ENCODE data around the gene CDS2.

CDS2 gene

DNA sequence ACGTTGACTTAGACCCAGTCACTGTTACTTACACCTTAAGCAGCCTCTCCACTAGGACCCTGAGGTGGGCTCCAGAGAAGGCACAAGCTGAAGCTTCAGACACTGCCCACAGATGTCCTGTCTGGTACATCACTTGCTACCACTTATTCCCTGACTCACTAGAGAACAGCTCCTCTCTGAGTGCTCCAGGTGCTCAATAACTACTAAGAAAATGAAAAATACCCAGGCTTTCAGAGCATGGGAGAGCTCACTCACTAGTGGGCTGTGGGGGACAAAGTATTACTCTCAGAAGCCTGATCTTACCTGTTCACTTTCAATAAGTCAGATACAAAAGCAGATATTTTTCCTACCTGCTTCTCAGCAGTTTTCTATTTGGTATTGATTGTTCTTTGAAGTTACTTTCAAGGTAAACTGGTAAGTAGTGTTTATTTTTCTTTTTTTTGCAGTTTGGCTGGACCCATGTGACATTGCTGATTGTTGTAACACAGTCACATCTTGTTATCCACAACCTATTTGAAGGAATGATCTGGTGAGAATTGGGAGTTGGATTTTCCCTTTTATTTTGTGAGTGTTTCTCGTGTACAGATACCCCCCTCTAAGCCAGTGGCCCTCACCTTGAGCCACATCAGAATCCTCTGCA lies 55.9 kb downstream of the CDS2 start:
- DNase-seq, result no peak

DNA sequence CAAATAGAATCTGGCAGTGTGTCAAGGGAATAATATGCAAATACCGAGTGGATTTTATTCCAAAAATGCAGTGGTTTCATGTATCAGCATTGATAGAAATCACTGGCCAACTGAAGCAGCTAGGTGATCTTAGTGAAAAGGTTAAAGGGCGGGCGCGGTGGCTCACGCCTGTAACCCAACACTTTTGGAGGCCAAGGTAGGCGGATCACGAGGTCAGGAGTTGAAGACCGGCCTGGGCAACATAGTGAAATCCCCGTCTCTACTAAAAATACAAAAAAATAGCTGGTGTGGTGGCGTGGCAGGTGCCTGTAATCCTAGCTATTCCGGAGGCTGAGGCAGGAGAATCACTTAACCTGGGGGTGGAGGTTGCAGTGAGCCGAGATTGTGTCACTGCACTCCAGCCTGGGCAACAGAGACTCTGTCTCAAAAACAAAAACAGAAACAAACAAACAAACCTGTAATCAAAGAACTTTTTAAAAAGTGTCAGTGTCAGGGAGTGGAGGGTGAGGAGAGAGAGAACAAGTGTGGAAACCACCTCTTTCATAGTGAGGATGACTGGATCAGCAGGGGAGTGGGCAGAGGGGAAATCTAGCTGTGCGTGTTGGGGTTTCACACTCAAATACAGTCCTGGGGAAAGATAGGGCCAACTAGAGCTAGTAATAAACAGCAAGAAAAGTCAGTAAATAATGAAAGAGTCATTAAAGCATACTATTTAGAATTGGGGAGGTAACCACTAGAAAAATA lies 57.1 kb downstream of the CDS2 start:
- no peak for DNase-seq

DNA sequence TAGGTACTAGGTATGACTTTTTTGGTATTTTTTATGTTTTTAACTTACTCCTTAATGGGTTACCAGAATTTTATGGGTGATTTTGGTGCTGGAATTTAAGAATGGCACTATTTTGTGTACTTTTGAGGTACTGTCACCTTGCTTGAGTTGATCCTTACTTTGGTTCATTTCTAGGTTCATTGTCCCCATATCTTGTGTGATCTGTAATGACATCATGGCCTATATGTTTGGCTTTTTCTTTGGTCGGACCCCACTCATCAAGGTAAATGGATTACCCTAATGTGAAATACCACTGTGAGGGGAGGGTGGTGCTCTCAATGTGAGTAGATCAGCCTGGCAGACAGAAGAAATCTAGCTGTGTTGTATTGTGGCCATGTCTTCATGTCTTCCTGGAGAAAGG lies 57.9 kb downstream of the CDS2 start:
- no peak for DNase-seq

DNA sequence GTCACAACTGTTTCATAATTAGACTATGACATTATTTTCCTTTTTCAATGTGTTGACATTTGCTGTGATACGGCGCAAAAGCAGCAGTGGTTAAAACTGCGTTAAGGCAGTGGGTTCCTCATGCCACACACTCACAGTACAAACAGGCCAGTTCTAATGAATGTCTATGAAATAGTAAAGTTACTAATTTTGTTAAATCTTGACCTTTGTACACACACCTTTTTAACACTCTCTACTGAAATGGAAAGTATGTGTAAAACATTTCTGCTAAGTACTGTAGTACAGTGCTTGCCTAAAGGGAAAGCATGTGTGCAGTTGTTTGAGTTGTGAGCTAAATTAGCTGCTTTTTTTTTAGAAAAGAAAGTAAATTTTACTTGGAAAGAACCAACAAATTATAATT lies 60.3 kb downstream of the CDS2 start:
- no peak for DNase-seq

DNA sequence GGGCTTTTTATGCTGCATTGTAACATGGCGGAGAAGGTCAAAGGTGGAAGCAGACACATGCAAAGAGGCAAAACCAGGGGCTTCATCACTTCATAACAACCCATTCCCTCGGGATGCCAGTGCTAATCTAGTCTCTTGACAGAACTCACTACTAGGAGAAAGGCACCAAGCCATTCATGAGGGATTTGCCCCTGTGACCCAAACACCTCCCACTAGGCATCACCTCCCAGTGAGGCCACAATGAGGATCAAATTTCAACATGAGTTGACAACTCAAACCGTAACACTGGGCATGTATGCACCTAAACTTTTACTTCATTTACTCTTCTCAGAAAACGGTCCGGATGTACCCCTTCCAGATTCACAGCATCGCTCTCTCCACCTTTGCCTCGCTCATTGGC lies 61.9 kb downstream of the CDS2 start:
- DNase-seq, result no peak

DNA sequence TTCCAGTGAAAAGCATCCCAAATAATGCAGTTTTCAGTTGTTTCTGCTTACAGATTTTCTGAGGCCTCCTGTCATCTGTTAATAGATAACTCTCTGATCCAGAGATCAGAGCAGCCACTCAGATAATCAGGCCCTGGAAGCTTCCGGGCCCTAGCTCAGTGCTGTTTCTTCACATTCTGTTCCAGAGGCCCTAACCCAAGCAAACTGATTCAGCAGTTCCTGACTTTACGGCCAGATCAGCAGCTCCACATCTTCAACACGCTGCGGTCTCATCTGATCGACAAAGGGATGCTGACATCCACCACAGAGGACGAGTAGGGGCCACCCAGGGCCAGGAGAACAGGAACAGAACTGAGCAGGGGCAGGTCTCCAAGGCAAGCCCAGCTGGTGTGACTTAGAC lies 63.1 kb downstream of the CDS2 start:
- DNase-seq, result no peak

DNA sequence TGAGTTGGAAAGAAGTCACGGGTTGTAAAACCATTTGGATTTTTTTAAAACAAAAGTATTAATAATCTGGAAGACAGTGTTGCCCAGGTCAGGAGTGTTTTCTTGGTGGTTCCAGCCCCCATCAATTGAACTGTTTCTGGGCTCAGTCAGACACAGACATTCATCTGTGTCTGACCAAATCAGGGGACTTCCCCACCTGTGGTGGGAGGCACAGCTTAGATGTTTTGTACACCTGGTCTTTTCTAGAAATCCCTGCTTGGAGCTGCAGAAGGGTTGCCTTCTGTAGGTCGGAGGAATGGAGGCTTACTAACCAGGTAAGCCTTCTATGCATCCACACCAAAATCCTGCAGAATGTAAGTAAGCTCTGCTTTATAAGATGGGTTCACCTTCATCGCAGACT lies 63.6 kb downstream of the CDS2 start:
- no peak for DNase-seq

DNA sequence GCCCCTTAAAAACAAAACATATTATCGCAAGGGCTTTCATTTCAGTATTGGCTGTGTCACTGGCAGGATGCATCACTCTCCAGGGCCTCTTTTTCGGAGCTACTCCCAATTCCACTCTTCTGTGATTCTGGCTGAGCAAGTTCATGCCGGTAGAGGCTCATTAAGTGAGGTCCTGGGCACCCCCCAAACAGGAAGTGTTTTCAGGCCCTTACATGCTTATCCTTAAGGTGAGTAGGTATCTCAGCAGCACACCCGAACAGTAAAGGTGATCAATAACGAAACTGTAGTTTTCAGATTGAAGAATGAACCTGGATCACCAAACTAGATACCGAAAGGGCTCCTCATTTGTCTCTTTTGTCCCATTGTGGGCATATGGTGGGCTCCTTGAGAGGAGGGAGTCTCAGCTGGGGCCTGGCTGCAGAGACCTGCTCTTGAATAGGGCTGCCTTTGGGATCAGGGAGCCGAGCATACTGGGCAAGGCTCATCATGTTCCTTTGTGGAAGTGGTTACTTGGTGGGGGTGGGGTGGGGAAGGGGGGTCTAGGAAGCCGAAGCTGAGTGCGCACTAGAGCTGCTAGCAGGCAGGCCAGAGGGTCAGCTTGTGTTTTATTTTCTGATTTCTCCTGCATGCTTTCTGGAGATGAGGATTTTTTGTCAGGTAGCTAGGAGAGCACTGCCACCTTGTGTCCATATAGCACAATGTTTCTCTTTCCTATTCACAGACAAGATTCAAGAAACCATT lies 65.2 kb downstream of the CDS2 start:
- peak; percentile 65 for DNase-seq

DNA sequence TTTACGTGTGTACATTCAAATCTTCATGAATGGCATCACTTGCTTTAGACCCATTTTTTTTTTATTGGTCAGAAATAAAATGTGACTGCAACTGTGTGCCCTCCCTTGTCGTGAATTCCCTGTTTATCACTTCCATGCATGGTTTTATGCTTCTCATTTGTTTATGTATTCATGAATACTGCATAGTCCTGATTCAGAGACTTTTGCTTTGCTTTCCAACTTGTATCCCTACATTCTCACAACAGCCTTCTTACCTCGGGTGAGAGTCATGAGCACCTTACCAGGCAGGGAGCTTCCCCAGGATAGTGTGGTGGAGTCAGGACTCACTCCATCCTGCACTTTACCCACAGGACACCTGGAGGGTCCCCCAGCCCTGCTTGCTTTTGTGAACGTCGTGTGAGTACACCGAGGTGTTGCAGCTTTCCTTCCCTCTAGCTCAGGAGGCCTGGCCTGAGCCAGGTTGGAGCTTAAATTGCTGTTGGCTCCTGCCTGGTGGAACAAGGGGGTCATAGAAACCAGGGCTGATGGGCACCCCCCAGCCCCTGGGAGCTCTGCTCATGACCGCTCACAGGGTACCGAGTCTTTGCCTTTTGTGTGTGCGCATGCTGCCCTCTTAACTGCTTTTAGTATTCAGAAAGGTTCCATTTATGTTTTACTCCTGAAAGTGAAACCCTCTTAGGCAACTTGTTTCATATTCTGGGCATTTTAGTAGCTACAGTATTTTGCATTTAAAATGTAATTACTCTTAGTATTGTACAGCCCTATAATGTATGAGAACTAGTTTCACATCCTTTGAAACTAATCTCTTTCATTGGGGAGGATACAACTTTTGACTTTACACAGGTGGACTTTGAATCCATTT lies 66.0 kb downstream of the CDS2 start:
- no peak for DNase-seq

DNA sequence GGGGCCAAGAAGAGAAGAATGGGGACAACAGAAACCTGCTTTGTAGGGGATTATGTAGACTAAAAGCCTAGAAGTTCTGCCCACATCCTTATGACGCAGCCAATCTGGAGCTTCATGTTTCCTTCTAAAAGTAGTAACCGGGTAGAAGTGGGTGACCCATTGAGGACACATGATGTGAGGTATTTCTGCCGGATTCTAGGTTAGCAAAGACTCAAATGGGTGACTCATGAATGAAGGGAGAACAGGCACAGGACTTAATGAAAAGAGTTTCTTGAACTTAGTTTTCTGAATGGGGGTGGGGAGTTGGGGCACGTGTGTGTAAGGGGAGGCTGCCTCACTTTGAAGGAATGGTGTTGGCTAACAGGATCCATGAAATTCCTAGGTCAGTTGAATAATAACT lies 68.8 kb downstream of the CDS2 start:
- no peak for DNase-seq

DNA sequence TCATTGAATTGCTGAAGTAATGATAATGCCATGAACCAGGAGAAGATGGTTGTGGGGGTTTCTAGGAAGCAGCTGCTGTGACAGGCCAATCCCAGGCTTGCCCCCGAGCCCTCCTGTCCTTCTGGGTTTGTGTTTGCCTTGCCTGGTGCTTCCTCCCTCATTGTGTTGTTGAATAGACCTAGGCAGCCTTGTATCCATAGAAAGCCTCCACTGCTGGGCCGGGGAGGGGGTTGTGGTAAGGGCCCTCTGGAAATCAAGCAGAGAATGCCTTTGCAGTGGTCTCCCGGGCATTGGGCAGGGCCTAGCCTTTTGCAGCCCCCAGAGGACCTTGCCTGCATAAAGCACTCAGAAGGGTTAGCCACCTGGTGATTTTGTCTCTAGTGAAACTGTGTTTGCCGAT lies 69.3 kb downstream of the CDS2 start:
- no peak for DNase-seq

DNA sequence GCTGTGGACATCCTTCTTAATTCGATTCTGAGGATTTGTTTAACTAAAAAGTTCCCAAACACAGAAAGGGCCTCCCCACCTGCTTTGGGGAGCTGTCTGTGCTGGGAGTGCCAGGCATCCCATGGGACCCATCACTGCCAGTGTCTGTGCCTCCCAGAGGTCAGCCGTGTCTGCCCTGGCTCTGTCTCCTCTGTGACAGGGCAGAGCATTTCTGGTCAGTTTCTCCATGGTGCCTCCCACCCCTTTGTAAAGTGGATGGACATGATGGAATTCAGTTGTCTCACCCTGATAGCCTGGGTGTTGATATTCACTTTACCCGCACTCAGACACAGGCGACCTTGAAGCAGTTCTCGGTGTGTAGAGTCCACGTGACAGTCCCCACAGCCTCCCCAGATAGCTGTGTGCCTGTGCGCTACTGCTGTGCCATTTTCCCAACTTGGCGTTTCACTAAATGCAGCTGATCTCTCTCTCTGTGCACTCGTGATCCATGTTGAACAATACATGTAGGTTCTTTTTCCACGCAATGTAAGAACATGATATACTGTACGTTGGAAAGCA lies 70.5 kb downstream of the CDS2 start:
- DNase-seq, result no peak

DNA sequence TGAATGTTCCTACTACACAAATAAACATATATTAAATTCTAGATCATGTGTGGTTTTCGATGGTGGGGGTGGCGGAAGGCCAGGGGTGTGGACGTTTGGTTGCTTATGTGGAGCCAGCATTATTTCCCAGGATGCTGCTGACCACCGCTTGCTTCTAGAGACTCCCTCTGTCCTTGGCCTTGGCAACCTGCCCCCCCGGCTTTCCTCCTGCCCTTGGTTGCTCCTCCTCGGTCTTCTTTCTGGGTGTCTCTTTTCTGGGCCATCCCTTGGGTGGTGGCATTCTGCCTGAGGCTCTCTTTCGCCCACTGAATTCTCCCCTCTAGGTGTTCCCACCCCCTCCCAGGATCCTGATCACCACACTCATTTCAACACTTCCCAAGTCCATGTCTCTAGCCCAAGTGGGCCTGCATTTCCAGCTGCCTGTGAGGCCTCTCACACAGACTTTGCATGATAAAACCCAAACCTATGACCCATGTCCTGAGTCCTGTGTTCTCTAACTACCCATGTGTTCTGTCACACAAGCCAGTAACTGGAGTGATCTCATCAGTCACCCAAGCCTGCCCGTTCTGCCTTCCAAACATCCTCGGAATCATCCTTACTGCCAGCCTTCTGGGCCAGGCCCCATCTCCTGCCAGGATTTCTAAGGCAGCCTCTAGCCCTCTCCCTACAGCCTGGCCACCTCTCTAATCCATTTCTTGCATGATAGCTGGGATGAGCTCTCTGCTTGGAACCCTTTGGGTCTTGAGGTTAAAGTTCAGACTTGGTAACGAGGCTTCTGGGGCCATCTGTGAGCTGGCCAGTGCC lies 71.2 kb downstream of the CDS2 start:
- DNase-seq, result no peak

DNA sequence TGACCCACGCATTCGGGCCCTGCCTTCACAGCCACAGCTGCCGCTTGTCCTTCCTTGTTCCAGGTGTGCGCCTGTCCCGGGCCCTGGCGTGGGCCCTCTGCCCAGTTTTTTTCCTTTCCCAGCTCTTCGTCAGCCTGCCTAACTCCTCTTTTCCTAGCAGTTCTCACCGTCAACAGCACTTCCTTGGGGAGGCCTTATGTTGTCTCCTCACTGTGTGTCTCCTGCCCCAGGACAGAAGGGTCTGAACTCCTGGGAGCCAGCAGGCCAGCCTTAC lies 71.8 kb downstream of the CDS2 start:
- no peak for DNase-seq

DNA sequence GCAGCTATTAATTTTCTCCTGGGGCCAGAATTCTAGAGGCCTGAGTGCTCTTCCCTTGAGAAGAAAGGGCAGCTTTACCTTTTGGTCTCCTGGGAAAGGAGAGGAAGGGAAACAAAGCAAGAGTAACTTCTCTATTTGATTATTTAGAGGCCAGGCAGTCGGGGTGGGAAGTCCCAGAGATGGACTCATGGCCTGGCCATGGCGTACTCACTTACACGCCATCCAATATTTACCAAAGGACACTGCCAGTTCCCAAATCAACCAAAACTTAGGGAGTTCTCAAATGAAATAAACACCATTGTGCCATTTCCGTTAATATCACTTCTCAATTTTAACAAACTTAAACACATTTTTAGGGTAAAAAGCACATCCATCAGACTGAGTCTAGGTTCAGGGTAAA lies 76.6 kb downstream of the CDS2 start:
- no peak for DNase-seq

DNA sequence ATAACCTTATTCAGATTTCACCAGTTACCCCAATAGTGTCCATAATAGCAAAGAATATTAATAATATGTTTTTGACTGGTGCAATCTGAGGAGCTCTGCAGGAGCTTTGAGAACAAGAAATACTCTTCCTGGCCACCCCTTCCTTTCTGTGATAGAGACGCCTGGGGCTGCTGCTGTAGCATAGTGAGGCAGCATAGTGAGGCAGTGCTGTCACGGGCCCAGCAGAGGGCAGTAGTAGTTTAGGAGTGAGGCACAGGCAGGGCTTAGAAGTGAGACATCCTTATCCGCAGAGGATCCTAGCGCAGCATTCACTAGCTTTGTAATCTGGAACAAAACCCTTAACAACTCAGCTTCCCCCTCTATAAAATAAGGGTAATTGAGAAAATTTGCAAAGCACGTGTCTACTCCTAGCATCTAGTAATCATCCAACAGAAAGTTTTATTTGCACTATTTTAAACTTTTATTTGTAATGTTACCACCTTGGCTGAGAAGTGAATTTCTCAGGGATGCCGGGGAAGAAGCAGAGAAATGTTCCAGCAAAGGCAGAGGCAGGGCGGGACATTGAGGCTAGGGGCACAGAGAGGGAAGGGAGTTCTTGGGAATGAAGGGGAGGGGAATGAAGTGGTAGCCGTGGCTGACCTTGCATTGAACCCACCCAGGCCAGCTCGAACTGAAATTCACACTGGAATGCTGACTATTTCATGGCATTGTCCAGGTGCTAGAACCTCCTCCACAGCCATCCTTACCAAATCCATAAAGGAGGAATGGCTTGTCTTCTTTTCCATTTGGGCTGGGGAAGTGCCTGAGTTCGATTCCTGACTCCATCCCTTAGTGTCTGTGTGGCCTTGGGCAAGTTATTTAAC lies 78.8 kb downstream of the CDS2 start:
- peak; percentile 78 for DNase-seq

DNA sequence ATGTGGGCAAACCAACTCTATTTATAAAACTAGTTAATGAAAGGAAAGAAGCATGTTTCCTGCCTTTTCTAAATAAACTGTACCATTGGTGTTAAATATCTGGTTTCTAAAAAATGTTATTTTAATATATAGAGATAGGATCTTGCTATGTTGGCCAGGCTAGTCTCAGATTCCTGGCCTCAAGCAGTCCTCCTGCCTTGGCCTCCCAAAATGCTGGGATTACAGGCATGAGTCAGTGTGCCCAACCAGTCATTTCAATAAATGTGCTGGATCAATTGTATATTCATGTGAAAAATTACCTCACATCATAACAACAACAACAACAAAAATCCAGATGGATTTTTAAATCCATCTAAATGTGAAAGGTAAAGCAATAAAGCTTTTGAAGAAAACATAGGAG lies 80.3 kb downstream of the CDS2 start:
- no peak for DNase-seq

DNA sequence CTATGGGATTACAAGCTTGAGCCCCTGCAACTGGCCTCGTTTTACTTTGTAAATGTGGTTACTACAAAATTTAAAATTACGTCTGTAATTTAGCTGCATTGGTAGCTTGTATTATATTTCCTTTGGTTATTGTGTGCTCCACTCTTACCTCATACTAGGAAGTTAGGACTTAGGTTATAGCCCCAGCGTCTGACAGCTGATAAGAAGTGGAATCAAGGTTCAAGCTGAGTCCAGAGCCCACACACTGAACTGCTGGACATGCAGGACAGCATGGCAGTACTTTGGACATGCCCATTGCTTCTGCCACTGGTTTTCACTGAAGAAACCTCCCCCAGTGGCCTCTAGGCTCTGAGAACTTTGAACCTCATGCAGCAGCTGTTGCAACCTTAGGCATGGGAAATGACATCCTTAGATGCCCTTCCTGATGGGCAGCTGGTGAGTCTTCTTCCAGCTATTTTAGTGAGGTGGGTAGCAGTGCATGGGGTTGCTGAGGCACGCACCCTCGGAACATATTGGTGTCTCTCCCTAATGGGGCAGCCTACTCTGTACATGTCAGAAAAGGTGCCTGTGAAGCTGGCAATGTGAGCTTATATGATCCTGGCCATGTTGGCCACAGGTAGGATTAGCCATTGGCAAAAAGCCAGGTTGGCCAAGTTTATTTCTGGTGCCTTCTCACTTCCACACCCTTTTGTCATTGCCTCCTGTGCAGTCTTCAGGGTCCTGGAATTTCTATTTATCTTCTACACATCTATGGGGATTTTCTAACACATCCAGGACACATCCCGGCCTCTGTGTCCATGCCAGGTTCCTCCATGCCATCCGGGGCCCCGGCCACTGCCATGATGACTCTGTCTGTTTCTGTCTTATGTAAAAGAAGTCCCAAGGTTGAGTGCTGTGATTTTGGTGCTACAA lies 85.3 kb downstream of the CDS2 start:
- no peak for DNase-seq

DNA sequence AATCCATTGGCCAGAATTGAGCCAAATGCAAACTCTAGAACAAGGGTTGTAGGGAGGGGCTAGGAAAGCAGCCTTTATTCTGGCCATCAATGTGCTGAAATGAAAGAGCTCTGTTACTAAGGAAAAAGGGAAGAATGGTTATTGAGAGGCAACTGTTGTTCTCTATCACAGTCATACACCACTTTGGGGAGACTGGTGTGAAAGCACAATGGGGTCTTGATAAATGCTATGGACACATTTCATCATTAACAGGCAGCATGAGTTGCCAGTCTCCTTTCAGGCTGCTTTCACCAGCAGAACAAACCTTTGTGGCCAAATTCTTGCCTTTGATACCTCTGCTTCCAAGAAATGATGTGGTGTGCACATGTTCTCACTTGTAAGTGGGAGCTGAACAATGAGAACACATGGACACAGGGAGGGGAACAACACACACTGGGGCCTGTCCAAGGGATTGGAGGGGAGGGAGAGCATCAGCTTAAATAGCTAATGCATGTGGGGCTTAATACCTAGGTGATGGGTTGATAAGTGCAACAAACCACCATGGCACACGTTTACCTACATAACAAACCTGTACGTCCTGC lies 86.2 kb downstream of the CDS2 start:
- no peak for DNase-seq

DNA sequence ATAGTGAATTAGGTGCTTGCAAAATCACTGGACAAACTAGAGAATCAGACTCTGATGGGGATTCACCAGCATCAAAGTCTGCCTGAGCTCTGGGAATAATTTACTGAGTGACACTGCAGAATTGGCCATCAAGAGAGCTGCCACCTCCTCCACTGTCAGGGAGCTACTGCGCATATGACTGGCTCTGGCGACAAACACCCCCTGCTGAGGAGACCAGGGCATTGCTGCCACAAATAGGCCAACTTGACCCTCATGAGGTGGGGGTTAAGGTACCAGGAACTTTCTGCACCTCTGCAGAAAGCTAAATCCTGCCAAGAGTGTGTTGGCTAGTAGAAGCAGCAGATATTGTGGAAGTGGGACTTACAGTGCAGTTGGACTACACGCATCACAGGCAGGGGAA lies 88.0 kb downstream of the CDS2 start:
- DNase-seq, result no peak
